IMR-90 (cell line): ENCODE measurements around the gene PIK3R5.

Experiments
- CTCF ChIP-seq: conservative IDR thresholded peaks from 2 replicates; pipeline ENCODE4 v1.5.1; 2012; ENCODE audit warnings: mild to moderate bottlenecking, low read depth, low read length, improper control_type of control experiment
- MAFK ChIP-seq: IDR thresholded peaks from 2 replicates; pipeline ENCODE4 v1.6.1; 2012; ENCODE audit warnings: low read depth, low read length, improper control_type of control experiment
- SMC3 ChIP-seq: fragments of 150-350 bp; IDR thresholded peaks from 2 replicates; pipeline ENCODE4 v1.6.1; 2016; ENCODE audit warnings: low read depth, mild to moderate bottlenecking, antibody characterized with exemption, low read length, moderate library complexity
- USF2 ChIP-seq: fragments of 150-350 bp; IDR thresholded peaks from 2 replicates; pipeline ENCODE4 v1.6.1; 2017; ENCODE audit warnings: mild to moderate bottlenecking, antibody characterized with exemption, low read length, low read depth

GRCh38 chr17:8887301-8887700 lies 78.2 kb downstream of the PIK3R5 start:
- no peak for TF ChIP-seq MAFK
- no peak for TF ChIP-seq CTCF
- TF ChIP-seq SMC3: no peak
- TF ChIP-seq USF2: no peak
